K562 (cell line): ENCODE results near the gene FGFBP2.

Experiments
- BCL6 ChIP-seq: fragments of 250-450 bp; sonication (Bioruptor Pico); IDR thresholded peaks from 2 replicates; pipeline ENCODE4 v1.4.0; 2020
- FOXM1 ChIP-seq, 2 experiments: fragments of 450-650 bp in 1 of 2; sonication (generic) in 1 of 2; formaldehyde crosslinking in 1 of 2; IDR thresholded peaks; 2 replicates each; pipeline versions ENCODE4 v1.6.1 to v1.9.0; 2017 to 2022; ENCODE audit warnings: low read depth in 2 of 2, mild to moderate bottlenecking in 2 of 2, missing genetic modification reagents in 1 of 2, moderate library complexity in 1 of 2
- HDAC6 ChIP-seq: IDR thresholded peaks from 2 replicates; pipeline ENCODE4 v1.6.1; 2012; ENCODE audit warnings: low read depth, mild to moderate bottlenecking, control low read depth, inconsistent platforms, low read length, moderate library complexity
- POLR2A ChIP-seq: fragments of 450-650 bp; conservative IDR thresholded peaks from 2 replicates; pipeline ENCODE4 v1.6.1; 2016
- SIN3B ChIP-seq: fragments of 450-650 bp; IDR thresholded peaks from 2 replicates; pipeline ENCODE4 v1.6.1; 2017; ENCODE audit warnings: low read depth, mild to moderate bottlenecking, moderate library complexity
- SMAD1 ChIP-seq: fragments of 150-350 bp; IDR thresholded peaks from 2 replicates; pipeline ENCODE4 v1.6.1; 2014; ENCODE audit warnings: low read length, low read depth; ENCODE audit not compliant: partially characterized antibody
- TAF1 ChIP-seq: IDR thresholded peaks from 2 replicates; pipeline ENCODE4 v1.6.1; 2011; ENCODE audit warnings: mild to moderate bottlenecking, low read length, moderate library complexity; ENCODE audit not compliant: insufficient read depth, control insufficient read depth, severe bottlenecking; ENCODE audit errors: extremely low read depth
- TF ChIP-seq, protein P1 (sequence below), 3 experiments: IDR thresholded peaks in 2 of 3; conservative IDR thresholded peaks in 1 of 3; 2 replicates each; pipeline ENCODE4 v1.5.1; 2011 to 2012; ENCODE audit warnings: low read length in 3 of 3, mild to moderate bottlenecking in 3 of 3, control low read depth in 2 of 3, improper control_type of control experiment in 1 of 3, inconsistent platforms in 1 of 3, low read depth in 1 of 3, mixed read lengths in 1 of 3, moderate library complexity in 1 of 3; ENCODE audit not compliant: insufficient read depth in 2 of 3
- TF ChIP-seq, protein P2 (sequence below), 2 experiments: fragments of 450-650 bp in 1 of 2; sonication (generic) in 1 of 2; formaldehyde crosslinking; conservative IDR thresholded peaks; 2 replicates each; pipeline versions ENCODE4 v1.4.0 to v1.8.1; 2020 to 2022; ENCODE audit warnings: mild to moderate bottlenecking in 1 of 2, missing genetic modification reagents in 1 of 2
- TF ChIP-seq, protein P3 (sequence below): IDR thresholded peaks from 2 replicates; pipeline ENCODE4 v1.6.1; 2012; ENCODE audit warnings: low read depth, low read length, improper control_type of control experiment, borderline replicate concordance

DNA sequence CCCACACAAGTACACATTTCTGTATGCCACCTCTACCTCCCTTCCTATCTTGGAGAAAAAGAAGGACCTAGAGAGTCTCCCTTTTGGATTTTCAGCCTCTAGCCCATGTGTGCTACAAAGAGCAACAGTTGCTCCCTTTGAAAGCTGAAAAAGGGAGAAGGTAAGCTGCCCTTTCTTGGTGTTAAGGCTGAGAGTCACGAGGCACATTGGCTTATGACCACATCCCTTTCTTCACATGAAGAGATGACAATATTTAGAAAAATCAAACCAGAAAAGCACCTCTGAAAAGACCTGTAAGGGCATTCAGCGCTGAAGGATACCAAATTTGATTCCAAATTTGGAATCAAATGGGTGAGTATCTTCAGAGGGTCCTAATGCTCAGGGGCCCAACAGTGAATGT is 18.1 kb downstream of the FGFBP2 start:
- TF ChIP-seq, protein P1, sequence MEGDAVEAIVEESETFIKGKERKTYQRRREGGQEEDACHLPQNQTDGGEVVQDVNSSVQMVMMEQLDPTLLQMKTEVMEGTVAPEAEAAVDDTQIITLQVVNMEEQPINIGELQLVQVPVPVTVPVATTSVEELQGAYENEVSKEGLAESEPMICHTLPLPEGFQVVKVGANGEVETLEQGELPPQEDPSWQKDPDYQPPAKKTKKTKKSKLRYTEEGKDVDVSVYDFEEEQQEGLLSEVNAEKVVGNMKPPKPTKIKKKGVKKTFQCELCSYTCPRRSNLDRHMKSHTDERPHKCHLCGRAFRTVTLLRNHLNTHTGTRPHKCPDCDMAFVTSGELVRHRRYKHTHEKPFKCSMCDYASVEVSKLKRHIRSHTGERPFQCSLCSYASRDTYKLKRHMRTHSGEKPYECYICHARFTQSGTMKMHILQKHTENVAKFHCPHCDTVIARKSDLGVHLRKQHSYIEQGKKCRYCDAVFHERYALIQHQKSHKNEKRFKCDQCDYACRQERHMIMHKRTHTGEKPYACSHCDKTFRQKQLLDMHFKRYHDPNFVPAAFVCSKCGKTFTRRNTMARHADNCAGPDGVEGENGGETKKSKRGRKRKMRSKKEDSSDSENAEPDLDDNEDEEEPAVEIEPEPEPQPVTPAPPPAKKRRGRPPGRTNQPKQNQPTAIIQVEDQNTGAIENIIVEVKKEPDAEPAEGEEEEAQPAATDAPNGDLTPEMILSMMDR (IDR thresholded peaks at IDR 0.05 in 2 of 3, conservative IDR thresholded peaks at IDR 0.05 in 1 of 3; ENCODE audit: insufficient read depth in 2 of 3, low read depth in 1 of 3, low read length in 3 of 3), result no peak
- TF ChIP-seq POLR2A (no peak), HDAC6 (no peak), SMAD1 (no peak), BCL6 (no peak), FOXM1 (IDR thresholded peaks at IDR 0.05; ENCODE audit: low read depth) (no peak), FOXM1 (CRISPR knock-in tag; IDR thresholded peaks at IDR 0.05; ENCODE audit: low read depth) (no peak), TAF1 (no peak), SIN3B (no peak)
- TF ChIP-seq, protein P2, sequence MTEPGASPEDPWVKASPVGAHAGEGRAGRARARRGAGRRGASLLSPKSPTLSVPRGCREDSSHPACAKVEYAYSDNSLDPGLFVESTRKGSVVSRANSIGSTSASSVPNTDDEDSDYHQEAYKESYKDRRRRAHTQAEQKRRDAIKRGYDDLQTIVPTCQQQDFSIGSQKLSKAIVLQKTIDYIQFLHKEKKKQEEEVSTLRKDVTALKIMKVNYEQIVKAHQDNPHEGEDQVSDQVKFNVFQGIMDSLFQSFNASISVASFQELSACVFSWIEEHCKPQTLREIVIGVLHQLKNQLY (CRISPR knock-in tag; conservative IDR thresholded peaks at IDR 0.05), result no peak
- TF ChIP-seq, protein P3, sequence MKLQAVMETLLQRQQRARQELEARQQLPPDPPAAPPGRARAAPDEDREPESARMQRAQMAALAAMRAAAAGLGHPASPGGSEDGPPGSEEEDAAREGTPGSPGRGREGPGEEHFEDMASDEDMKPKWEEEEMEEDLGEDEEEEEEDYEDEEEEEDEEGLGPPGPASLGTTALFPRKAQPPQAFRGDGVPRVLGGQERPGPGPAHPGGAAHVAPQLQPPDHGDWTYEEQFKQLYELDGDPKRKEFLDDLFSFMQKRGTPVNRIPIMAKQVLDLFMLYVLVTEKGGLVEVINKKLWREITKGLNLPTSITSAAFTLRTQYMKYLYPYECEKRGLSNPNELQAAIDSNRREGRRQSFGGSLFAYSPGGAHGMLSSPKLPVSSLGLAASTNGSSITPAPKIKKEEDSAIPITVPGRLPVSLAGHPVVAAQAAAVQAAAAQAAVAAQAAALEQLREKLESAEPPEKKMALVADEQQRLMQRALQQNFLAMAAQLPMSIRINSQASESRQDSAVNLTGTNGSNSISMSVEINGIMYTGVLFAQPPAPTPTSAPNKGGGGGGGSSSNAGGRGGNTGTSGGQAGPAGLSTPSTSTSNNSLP, result no peak
